ENCODE data around the gene UBC. TPM values are rescaled to one million over a fixed set of nuclear protein-coding genes. Genes with fewer than 3 reads are reported as not detected.
"Not testable (repeated sequence)": the region's sequence is repeated elsewhere in the genome, so short reads cannot be mapped to it uniquely, and the experiment has no call there.

The UBC gene
- total RNA-seq, 2 donors from 2014 or later: 806 to 863 TPM

DNA sequence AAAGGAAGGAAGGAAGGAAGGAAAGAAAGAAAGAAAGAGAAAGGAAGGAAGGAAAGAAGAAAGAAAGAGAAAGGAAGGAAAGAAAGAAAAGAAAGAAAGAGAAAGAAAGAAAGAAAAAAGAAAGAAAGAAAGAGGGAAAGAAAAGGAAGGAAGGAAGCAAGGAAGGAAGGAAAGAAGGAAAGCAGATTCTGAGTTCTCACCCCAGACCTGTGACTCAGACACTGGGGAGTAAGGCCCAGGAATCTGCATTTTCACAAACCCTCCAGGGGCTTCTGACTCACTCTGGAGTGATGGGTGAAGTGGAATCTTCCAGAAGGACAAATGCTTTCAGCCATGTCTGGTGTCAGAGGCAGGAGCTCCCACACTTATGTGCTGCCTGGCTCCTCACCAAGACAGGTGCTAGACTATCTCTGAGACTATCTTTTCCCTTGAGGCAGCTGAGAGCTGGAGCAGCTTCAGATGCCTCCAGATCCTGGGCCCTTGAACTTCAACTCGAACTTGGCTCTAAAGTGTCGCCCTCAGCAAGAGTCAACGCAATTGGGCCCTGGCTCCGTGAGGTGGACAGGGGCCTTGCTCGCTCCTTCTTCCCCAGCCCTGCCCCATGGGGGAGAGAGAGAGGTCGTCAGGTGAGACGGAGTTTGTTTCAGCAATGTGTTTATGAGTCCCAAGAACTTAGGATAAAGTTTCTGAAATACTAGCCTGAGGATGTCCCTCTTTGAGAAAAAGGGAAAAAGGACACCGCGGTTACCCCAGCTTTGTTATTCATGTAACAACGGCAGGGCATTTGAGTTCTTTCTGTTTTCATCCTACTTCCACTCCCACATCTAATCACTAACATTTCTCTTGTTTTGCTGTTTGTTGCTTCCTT, 31.0 kb downstream of the UBC start:
- Mint-ChIP-seq H3K27ac (no peak overlapping the region), H3K36me3 (no peaks in the 10 kb centered on the region), H3K9me3 (no peaks in the 10 kb centered on the region)
- DNase-seq (ENCODE audit: low spot score in 2 of 2): no peak
- peak in 1 of 2 donors; percentile 27 for ATAC-seq

GRCh38 chr12:124881123-124881522, 33.3 kb downstream of the UBC start:
- ATAC-seq (peak in 1 of 2 donors; percentile 54), DNase-seq (ENCODE audit: low spot score in 2 of 2) (no peak)
- no peaks in the 10 kb centered on the region for H3K36me3 Mint-ChIP-seq
- peak overlapping the region in 1 of 2 donors; percentile 54 for H3K27ac Mint-ChIP-seq
- no peaks in the 10 kb centered on the region for H3K9me3 Mint-ChIP-seq

- not testable (repeated sequence) for H3K36me3 Mint-ChIP-seq; DNase-seq (ENCODE audit: low spot score in 2 of 2); H3K9me3 Mint-ChIP-seq; H3K27ac Mint-ChIP-seq
- ATAC-seq: peak in 1 of 2 donors; percentile 39
Measured at GRCh38 chr12:124880335-124880734, 34.1 kb downstream of the UBC start.

DNA sequence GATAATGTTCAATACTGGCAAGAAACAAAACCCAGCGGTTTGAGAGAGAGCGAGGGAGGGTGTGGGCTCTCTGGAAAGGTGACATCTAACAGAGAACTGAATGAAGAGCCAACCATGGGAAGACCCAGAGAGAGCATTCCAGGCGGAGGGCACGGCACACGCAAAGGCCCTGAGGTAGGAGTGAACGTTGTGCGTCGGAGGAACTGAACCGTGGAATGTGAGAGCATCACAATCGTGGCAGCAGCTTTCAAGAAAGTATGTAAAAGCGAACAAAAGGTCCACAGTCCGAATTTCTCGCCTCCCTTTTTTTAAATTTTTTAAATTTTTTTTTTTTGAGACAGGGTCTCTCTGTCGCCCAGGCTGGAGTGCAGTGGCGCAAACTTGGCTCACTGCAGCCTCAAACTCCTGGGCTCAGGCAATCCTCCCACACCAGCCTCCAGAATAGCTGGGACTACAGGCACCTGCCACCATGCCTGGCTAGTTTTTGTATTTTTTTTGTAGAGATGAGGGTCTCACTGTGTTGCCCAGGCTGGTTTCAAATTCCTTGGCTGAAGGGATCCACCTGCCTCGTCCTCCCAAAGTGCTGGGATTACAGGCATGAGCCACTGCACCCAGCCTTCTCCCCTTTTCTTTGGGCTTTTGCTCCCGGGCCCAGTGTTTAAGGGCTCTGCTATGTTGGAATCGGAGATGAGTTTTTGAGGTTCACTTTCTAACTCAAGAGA, 35.5 kb downstream of the UBC start:
- no peaks in the 10 kb centered on the region for H3K9me3 Mint-ChIP-seq
- no peak for DNase-seq (ENCODE audit: low spot score in 2 of 2)

GRCh38 chr12:124877423-124877822, 37.0 kb downstream of the UBC start:
- H3K36me3 Mint-ChIP-seq: no peaks in the 10 kb centered on the region
- no peak for DNase-seq (ENCODE audit: low spot score in 2 of 2)
- H3K27ac Mint-ChIP-seq: no peak overlapping the region
- ATAC-seq: no peak
- H3K9me3 Mint-ChIP-seq: no peaks in the 10 kb centered on the region

More for the DNA sequence above, 35.5 kb downstream of the UBC start:
- no peaks in the 10 kb centered on the region for H3K36me3 Mint-ChIP-seq
- ATAC-seq: no peak
- H3K27ac Mint-ChIP-seq: no peak overlapping the region

DNA sequence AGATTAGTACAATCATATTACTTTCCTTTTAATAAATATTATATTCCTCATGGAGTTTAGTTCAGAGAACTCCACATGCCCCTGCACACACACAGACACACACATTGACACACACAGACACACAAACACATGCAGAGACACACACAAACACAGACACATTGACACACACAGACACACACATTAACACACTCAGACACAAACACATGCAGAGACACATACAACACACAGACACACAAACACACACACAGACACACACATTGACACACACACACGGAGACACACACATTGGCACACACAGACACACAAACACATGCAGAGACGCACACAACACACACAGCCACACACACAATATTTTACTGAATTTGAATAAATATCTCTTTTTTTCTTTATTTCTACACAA, 38.3 kb downstream of the UBC start:
- DNase-seq (ENCODE audit: low spot score in 2 of 2): no peak
- Mint-ChIP-seq H3K27ac (no peak overlapping the region), H3K36me3 (no peaks in the 10 kb centered on the region), H3K9me3 (no peaks in the 10 kb centered on the region)
- no peak for ATAC-seq

- H3K27ac Mint-ChIP-seq: no peak overlapping the region
- ATAC-seq (no peak), DNase-seq (ENCODE audit: low spot score in 2 of 2) (no peak)
- H3K36me3 Mint-ChIP-seq: no peaks in the 10 kb centered on the region
- H3K9me3 Mint-ChIP-seq: no peaks in the 10 kb centered on the region
Measured at GRCh38 chr12:124875803-124876132, 38.7 kb downstream of the UBC start.

DNA sequence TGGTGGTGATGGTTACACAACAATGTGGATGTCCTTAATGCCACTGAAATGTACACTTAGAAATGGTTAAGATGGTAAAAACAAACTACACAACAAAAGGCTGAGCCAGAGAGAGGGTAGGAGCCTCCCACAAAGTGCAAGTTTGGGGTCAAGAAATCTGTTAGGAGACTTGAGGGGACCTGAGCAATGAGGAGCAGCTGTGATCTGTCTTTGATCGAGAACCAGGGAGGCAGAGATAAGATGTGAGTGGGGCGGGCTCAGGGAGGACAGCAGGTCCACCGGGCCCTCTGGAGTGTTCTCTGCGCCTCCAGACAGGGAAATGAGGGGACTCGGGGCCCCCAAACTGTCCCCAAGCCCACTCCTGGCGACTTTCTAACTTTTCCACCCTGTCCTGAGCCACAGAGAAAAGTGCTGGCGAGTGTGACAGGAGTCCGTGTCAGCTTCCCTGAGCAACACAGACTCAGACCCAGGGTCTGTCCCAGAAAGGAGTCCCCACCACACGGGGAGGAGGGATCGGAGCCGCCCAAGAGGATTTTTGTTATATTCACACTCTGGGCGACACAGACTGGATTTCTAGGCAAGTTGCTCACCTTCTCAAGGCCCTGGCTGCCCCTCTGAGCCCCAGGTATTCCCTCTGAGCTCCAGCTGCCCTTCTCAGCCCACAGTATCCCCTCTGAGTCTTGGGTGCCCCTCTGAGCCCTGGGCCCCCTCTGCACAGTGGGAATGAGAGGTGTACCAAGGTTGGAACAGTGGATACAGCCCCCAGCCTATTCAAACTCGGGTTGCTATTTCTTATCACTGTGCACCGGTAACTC, 39.3 kb downstream of the UBC start:
- DNase-seq (ENCODE audit: low spot score in 2 of 2) (no peak), ATAC-seq (no peak)
- no peaks in the 10 kb centered on the region for H3K9me3 Mint-ChIP-seq
- no peak overlapping the region for H3K27ac Mint-ChIP-seq
- H3K36me3 Mint-ChIP-seq: no peaks in the 10 kb centered on the region

- no peak for ATAC-seq
Measured at GRCh38 chr12:124874188-124874587, 40.3 kb downstream of the UBC start.

GRCh38 chr12:124872068-124872719, 42.3 kb downstream of the UBC start:
- Mint-ChIP-seq H3K27ac (no peak overlapping the region), H3K36me3 (no peaks in the 10 kb centered on the region), H3K9me3 (no peaks in the 10 kb centered on the region)
- ATAC-seq: no peak
- DNase-seq (ENCODE audit: low spot score in 2 of 2): no peak

More at GRCh38 chr12:124874188-124874587, 40.3 kb downstream of the UBC start:
- Mint-ChIP-seq H3K27ac (peak overlapping the region in 1 of 2 donors; percentile 32), H3K36me3 (no peaks in the 10 kb centered on the region), H3K9me3 (no peaks in the 10 kb centered on the region)
- no peak for DNase-seq (ENCODE audit: low spot score in 2 of 2)

- DNase-seq (ENCODE audit: low spot score in 2 of 2) (no peak), ATAC-seq (no peak)
- Mint-ChIP-seq H3K27ac (no peak overlapping the region), H3K36me3 (no peaks in the 10 kb centered on the region), H3K9me3 (no peaks in the 10 kb centered on the region)
Measured at GRCh38 chr12:124871297-124871696, 43.2 kb downstream of the UBC start.

DNA sequence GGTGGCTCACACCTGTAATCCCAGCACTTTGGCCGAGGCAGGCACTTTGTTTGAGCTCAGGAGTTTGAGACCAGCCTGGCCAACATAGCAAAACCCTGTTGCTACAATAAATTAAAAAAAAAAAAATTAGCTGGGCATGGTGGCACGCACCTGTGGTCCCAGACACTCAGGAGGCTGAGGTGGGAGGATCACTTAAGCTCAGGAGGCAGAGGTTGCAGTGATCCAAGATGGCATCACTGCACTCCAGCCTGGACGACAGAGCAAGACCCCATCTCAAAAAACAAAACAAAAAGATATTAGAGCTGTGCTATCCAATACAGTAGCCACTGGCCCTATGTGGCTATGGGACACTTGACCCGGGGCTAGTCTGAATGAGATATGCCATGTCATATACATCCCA, 43.9 kb downstream of the UBC start:
- no peak for DNase-seq (ENCODE audit: low spot score in 2 of 2)
- no peak for ATAC-seq
- H3K9me3 Mint-ChIP-seq: no peaks in the 10 kb centered on the region
- H3K36me3 Mint-ChIP-seq: no peaks in the 10 kb centered on the region
- H3K27ac Mint-ChIP-seq: no peak overlapping the region

GRCh38 chr12:124869059-124869665, 45.3 kb downstream of the UBC start:
- DNase-seq (ENCODE audit: low spot score in 2 of 2) (no peak), ATAC-seq (peak; percentile 47 to 80)
- H3K27ac Mint-ChIP-seq: peak overlapping the region in 1 of 2 donors; percentile 5
- peaks cover 0 to 4% of the 10 kb centered on the region in 2 donors for H3K36me3 Mint-ChIP-seq
- H3K9me3 Mint-ChIP-seq: no peaks in the 10 kb centered on the region

GRCh38 chr12:124868252-124869058, 46.0 kb downstream of the UBC start:
- Mint-ChIP-seq H3K9me3 (no peaks in the 10 kb centered on the region), H3K27ac (peak overlapping the region in 1 of 2 donors; percentile 5), H3K36me3 (peaks cover 0 to 6% of the 10 kb centered on the region in 2 donors)
- no peak for DNase-seq (ENCODE audit: low spot score in 2 of 2)
- ATAC-seq: no peak

DNA sequence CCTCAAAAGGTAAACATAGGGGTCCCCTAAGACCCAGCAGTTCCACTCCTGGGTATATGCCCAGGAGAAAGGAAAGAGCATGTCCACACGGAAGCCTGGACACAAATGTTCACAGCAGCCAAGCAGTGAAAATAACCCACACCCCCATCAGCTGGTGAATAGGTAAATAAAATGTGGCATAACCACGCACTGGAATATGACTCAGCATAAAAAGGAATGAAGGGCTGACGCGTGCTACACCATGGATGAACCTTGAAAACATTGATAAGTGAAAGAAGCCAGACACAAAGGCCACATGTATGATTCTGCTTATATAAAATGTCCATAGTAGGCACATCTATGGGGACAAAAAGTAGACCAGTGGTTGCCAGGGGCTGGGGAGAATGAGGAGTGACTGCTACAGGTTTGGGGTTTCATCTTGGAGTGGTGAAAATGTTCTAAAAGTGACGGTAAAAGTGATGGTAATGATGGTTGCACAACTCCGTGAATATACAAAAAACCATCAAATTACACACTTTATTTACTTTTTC, 47.0 kb downstream of the UBC start:
- no peak overlapping the region for H3K27ac Mint-ChIP-seq
- no peaks in the 10 kb centered on the region for H3K9me3 Mint-ChIP-seq
- peaks cover 0 to 6% of the 10 kb centered on the region in 2 donors for H3K36me3 Mint-ChIP-seq
- DNase-seq (ENCODE audit: low spot score in 2 of 2): no peak
- no peak for ATAC-seq

Measured in activated naive CD4-positive, alpha-beta T cell treated with anti-CD3 and anti-CD28 coated beads, Interleukin-2, amount 50 U/mL, for 72 hours (primary cell).